ENCODE measurements around the gene GRK6.
"Not testable (repeated sequence)": the region's sequence is repeated elsewhere in the genome, so short reads cannot be mapped to it uniquely, and the experiment has no call there.

Gene GRK6

DNA sequence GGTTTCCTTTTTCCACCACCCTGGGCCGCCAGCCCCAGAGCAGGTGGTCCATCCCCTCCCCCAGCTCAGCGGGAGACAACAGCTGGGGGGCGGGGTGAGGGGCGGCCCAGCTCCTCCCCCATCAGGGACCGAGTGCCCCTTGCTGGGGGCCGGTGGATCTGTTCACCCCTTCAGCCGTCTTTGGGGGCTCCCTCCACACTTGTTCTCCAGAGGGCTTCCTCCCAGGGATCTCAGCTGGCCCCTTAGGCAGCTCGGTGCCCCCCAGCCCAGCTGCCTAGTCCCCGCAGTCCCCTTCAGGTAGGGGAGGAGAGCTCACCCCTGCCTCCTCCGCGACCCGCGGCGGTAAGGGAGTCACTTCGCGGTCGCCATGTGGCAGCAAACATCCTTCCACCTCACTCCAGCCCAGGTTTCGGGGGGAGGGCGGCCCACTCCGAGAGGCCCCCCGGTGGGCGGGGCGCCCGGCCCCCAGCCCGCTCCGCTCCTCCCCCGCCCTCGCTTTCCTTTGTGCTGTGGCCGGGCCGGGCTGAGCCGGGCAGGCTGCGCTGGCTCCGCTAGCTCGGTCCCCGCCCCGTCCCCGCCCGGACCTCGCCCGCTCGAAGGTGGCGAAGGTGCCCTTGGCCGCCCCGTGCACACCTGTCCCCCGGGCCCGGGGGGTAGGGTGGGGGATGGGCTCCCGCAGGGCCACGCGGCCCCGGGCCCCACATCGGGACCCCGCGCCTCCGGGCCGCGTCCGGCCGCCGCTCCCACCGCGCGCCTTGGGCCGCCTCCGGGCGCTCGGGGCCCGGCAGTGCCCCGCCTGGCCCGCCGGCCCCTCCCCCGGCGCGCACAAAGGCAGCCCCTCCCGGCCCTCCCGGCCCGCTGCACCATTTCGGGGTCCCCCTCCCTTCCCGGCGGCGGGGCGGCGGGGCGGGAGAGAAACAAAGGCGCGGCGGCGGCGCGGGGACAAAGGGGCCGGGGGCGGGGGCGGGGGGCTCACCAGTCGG lies 46.3 kb downstream of the GRK6 start:
- peak; percentile 20 for DNase-seq

DNA sequence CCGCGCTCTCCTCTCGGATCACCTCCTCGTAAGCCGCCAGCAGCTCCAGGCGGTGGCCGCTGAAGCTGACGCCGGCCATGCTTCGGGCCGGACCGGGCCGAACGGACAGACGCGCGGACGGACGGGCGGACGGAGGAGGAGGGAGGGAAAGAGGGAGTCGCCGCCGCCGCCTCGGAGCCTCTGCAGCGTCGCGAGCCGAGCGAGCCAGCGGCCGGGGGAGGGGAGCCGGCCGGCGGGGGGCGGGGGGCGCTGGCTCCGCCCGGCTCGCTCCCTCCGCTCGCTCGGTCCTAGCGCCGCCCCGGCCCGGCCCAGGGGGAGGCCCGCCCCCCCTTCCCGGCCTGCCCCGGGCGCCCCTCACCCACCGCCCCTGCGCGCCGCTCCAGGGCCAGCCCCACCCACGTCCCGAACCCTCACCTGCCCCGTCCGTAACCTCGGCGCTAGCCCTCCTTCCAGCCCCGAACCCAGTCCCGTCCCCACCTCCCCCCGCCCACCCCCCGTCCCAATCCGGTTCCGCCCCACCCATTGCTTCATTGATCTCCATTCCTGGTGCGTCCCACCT lies 47.0 kb downstream of the GRK6 start, which contains the start of gene DBN1:
TSS of gene DBN1 (minus strand) at position 192 of the 559 bp plus-strand sequence. CDS start at position 79, 113 bp downstream.
- DNase-seq, result peak; percentile 60

DNA sequence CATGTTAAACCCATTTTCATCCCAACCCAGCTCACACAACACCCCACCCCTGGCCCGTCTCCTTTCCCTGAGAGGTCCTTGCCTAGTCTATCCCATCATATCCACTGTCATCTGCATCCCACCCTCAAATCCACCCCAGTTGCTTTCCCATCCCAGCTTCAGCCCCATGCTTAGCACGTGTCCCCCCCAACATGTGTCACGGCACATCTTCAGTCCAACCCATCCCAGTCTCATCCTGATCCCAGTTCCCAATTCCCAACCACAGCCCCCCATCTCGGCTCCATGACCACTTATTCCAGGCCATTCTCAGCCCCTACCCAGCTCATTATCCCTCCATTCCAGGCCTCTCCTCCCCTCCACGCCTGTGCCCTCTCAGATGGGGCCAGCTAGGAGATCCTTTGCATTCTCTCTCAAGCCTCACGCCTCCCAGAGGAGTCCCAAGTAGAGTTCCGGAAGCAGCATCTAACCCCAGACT lies 47.6 kb downstream of the GRK6 start:
- no peak for DNase-seq

DNA sequence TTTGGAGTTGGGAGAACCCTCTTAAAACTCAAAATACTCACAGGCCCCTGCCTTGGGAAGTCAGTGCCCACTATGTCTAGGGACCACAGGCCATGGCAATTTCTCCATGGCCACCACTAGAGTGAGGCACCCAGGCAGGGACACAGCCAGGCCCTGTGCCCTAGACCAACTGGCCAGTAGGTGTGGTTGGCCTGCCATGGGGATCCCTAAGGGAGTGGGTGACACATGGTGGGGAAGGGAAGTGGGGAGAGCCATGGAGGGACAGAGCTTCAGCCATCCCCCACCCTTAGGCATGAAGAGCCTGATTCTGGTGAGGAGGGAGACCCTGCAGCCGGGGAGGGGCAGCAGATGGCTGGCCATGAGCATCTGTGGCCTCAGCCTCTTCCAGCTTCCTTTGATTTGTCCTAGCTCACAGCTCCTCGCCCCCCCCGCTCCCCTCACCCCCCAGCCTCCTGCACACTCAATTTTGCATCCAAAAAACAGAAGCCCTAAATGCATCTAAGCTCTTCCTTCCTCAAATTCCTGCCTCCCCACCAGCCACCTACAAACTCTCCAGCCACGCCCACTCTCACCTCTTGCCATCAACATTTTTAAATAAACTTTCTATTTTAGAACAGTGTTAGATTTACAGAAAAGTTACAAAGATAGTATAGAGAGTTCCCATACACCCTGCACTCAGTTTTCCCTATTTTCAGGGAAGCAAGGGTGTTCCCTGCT lies 48.5 kb downstream of the GRK6 start:
- no peak for DNase-seq

DNA sequence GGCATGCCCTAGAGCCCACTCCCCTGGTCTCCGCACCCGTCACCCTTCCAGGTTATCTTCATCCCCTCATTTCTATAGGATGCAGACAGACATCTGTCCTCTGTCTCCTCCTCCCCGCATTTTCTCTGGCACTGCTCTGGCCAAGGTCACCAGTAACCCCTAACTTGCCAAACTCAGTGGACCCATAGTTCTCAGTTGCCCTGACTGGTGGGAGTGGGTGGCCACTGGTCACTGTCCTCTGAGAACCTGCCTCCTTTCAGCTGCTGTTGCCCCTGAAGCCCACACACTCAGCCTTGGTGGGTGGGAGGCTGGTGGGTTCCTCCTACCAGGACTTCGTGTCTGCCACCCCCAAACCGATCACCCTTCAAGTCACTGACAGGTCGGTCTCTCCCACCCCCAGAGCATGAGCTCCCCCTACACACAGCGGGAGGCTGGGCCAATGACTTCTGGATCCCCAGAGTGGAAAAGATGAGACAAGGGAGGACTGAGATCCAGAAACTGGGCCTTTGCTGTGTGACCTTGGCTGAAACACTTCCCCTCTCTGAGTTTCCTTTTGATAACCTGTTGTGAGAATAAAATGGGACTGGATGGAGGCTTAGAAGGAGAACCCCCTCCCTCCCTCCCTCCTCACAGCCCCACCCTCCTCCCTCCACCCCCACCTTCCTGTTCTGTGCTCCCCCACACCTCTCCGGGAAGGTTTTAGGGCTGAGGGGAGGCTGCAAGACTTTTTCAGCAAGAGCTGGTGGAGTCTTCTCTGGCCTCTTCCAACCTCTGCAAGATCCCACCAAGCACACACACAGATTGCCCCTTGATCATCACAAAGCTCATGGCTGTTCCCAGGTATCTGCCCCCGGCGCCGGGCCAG lies 49.3 kb downstream of the GRK6 start:
- DNase-seq, result no peak

DNA sequence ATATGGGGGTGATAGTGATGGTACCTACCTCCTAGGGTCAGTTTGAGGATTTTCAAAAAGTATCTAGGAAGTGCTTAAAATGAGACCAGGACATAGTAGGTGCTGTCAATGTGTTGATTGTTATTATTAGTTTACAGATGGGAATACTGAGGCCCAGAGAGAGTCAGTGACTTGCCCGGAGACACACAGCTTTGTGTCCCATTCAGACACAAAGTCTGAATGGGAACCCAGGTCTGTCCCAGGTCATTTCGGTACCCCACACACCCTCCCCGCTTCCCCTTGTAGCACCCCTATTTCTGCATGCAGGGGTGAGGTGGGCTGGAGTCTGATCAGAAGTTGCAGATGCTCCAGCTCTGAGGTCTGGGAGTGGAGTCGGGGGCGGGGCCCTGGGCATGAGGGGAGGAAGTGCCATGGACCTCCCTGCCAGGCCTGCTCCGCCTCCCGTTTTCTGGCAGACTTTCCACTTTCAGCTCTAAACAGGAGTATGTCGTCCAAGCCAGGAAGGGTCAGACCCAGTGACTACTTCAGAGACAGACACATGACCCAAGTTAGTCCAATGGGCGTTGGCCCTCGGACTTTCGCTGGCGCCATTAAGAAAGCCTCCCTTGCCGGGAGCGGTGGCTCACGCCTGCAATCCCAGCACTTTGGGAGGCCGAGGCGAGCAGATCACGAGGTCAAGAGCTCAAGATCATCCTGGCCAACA lies 50.2 kb downstream of the GRK6 start:
- DNase-seq, result no peak

DNA sequence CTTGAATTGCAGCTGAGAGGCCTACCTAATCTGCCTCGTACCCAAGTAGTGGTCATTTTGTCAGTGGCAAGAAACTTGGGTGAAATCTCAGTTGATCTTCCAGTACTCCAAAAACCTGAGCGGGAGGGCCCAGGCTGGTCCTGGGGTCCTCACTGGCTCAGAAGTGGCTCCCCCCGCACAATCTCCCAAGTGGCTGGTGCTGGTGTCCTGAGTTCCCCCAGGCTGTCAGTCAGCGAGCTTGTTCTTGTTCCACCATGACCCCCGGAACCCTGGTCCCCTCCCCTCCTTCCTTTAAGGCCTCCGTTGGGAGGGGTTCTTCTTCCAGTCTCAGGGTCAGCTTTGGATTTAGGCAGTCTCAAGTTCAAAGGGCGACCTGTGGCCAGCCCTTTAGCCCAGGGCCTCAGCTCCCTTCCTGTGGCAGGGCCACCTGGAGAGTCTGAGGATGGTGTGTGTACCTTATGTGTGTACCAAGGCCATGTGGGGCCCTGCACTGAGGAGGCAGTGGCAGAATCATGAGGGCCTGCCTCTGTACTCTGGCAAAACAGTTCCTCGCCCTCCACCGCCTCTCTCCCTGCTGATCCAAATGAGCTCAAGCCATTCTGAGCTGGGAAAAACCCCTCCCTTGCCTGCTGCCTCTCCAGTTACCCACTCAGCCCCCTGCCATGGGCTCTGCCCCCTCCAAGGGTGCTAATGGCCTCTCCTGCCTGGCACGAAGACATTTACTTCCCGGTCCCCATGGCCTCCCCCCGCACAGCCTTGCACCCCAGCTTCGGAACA lies 51.4 kb downstream of the GRK6 start:
- DNase-seq, result no peak

DNA sequence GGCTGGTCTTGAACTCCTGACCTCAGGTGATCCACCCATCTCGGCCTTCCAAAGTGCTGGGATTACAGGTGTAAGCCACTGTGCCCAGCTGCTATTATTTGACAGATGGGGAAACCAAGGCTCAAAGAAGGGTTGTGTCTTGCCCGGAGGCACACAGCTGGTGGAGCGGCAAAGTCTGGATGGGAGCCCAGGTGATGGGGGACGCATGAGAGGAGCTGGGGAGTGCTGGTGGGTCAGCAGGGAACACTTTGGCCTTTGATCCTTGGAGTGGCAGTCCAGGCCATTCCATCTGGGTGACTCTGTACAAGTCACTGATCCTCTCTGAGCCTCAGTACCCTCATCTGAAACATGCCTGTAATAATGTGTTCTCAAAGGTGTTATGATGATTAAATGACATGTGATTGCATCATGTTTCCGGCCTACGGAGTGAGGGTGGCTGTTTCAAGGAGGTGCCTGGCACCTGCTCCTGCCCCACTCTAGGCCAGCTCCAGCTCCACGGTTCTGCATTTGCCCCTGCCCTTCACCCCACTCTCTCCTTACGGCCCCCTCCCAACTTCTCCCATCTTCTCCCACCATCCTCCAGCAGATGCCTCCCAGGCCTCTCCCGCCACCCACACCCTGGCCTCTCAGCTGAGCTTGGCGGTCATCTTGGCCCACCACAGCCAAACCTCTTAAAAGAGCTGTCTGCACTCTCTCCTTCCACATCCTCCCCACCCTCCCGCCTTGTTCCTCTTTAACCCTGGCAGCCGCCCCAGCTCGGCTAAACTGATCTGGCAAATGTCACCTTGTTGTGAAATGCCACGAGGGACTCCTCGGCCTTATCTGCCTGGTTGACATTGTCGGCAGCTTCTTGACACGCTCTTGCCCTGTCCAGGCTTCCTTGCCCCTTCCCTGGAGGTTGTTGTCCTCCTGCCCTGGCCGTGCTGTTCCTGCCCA lies 52.5 kb downstream of the GRK6 start:
- DNase-seq, result no peak

DNA sequence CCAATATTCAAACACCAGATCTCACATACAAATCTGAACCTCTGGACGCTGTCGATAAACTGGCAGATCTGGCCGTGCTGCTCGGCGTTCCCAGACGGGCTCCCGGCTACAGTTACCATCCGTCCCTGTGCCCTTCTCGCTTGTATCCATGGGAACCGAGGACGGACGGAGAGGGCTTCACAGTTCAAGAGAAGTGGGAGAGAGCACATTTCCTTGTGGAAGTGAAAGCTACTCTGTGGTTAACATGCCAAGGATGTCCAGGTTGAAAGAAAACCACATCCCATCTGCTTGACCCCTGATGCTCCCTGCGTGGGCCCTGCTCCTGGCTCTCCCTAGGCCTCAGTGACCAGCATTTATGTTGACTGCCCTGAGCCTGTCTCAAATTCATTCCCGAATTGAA lies 53.3 kb downstream of the GRK6 start:
- no peak for DNase-seq

DNA sequence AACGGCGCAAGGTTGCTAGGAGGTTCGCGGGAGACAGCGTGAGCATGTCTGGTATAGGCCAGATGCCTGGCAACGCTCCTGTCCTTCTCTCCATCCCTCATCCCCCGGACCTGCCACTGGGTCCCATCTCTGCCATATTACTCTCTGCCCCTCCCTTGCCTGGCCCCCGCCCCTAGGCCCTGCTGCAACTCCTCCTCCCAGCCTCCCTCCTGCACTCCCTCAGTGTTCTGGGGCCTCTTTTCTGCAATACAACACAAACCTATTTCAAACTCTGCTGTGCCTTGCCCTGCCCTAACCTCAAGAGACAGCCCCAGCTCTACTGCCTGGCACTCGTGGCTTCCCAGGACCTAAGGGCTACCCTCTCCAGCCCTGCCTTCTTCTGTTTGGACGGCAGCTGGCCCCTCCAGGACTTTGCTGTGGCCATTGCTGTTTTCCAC lies 55.9 kb downstream of the GRK6 start:
- no peak for DNase-seq

DNA sequence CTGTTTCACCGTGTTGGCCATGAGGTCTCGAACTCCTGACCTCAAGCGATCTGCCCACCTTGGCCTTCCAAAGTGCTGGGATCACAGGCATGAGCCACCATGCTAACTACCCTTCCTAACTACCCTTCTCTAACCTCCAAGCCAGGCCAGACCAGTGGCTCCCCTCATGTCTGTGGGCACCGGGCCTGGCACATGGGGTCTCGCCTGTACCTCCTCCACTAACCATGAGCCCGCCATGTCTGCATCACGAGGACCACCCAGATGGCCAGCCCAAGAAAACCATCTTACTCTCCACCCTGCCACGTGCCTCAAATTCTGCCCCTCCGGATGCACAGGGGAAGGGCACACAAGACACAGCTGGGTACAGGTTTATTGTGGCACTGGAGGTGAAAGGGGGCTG lies 56.6 kb downstream of the GRK6 start:
- DNase-seq, result no peak

DNA sequence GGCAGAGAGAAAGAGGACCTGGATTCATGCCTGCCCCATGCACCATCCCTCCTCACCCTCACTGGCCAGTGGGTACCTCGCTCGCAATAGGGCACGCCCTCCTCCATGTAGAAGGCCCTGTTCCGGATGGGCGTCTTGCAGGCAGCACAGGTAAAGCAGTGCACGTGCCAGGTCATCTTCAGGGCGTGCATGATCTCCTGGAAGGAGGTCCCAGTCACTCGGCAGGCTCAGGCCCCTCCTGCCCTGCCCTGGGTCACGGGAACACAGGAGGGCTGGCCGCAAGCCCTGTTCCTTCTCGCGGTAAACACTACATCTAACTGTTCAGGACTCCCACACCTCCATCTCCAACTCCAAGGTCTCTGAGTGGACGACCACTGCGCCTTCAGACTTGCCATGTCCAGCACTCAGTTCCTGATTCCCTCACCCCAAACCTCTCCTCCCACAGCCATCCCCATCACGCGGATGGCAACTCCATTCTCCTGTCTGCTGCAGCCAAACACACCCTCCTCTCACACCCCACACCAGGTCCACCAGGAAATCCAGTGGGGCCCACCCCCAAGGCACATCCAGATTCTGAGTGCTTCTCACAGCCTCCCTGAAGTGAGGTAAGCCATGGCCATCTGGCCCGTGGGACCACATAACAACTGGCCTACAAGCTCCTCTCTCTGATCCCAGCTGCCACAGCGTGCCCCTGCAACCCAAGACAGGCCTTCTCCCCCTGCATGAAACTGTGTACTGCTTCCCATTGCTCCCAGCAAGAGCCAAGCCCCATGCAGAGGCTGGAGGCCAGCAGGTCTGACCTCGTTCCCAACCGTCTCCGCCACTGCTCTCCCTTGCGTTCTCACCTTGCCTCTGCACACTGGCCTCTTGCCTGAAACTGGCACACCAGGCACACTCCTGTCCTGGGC lies 57.8 kb downstream of the GRK6 start:
- no peak for DNase-seq

DNA sequence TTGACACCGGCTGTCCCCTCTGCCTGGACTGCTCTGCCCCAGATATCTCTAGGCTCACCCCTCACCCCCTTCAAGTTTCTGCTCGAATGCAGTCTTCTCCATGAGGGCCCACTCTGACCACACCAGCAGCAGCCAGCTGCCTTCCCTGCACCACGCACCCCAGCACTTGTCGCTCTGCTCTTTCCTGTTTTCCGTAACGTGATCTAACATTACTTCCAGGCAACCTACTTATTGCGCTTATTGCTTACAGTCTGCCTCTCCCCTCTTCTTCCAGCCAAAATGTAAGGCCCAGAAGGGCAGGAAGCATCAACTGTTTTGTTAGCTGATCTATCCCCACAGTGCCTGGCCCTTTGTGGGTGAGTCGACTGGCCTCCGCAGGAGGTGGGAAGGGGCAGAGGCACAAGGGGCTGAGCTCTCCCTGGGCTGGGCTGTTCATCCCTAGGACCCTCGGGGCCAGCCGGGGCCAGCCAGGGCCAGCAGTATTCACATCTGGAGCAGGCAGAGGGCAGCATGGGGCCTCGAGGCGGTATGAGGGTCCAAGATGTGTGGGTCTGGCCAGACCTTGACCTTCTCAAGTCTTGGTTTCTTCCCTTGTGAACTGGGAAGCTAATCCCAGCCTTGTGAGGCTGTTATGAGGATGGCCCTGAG lies 58.5 kb downstream of the GRK6 start:
- DNase-seq, result no peak

DNA sequence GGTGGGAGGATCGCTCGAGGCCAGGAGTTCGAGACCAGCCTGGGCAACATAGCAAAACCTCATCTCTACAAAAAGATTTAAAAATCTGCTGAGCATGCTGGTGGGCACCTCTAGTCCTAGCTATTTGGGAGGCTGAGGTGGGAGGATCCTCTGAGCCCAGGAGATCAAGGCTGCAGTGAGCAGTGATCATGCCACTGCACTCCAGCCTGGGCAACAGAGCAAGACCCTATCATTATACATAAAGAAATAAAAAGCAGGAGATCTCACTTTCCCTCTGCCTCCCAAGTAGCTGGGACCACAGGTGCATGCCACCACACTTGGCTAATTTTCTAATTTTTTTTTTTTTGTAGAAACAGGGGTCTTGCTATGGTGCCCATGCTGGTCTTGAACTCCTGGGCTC lies 59.3 kb downstream of the GRK6 start:
- DNase-seq, result not testable (repeated sequence)

DNA sequence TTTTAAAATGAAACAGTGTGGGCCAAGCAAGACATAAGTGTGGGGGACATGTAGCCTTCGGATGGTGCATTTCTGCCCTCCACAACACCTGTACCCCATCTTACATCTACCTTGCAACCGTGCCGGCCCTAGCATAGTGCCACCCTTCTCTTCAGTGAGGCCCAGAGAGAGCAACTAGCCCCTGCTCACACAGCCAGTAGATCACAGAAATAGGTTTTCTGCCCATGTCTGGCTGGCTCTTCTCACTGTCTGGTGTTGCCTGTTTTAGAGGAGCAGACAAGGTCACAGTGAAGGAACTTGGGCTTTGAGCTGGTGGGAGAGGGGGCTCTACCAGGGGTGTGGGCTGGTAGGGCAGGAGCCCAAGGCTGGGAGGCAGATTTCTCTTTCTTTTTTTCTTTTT lies 59.8 kb downstream of the GRK6 start:
- no peak for DNase-seq

DNA sequence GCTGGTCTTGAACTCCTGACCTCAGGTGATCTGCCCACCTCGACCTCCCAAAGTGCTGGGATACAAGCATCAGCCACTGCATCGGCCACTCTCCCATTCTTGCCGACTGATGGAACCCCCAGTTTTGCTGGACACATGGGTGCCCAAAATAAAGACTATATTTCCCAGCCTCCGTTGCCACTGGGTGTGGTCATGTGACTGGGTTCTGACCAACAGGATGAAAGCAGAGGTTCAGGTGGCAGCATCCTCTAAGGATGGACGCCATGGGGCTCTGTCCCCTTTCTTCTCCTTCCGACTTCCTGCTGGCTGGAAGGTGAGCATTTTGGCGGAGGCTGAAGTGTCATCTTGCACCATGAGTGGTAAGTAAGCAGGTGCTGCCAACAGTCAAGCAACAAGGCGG lies 60.7 kb downstream of the GRK6 start:
- DNase-seq, result no peak

DNA sequence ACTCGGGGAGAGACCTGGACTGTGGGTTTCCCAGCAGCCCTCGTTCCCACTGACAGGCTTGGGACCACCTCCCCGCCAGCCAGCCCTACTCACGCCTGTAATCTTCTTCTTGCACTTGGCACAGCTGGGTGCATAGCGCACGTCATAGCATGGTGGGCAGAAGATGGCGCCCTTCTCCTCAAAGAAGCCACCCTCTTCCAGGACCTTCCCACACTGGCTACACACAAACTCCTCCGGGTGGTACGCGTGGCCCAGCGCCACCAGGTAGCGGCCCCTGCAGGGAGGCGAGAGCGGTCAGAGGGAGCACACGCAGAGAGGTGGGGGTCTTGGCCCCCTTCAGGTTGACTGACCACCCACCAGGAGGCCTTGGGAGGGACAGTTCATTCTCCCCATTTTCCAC lies 61.5 kb downstream of the GRK6 start:
- no peak for DNase-seq

DNA sequence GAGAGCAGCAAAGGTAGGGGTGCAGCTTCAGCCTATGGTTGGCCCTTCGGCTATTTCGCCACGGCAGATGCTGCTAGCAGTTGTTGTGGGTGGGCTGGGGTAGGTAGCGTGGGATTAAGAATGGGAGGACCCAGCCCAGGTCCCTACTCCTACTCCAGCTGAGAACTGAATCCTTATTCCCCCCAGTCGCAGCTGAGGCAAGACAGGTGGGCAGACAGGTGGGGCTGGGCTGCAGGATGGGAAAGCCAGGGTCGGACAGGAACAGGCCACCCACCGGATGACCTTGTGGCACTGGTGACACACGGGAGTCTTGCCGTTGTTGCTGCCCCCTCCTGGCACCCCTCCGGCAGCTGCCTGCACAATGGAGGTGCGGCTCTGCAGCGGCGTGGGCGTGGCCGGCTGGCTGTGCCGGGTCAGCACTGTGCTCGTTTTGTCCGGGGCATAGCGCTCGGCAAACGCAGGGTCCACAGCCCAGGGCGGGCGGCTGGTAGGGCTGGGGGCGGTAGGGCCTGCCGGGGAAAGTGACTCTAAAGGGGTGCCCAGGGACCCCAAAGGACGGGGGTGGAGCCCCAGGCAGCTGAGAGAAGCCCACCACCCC lies 62.7 kb downstream of the GRK6 start:
- DNase-seq, result no peak

Data from COR-L47 (cell line).